22Rv1 (cell line): ENCODE data around the gene MEIS1.

ENCODE experiments used
- ZFX ChIP-seq: fragments of 450-650 bp; IDR thresholded peaks from 2 replicates; pipeline ENCODE4 v1.6.1; 2017; ENCODE audit warnings: antibody characterized with exemption, borderline replicate concordance
- TF ChIP-seq, protein P1 (sequence below): fragments of 450-650 bp; IDR thresholded peaks from 2 replicates; pipeline ENCODE4 v1.5.1; 2017; ENCODE audit warnings: mild to moderate bottlenecking

DNA sequence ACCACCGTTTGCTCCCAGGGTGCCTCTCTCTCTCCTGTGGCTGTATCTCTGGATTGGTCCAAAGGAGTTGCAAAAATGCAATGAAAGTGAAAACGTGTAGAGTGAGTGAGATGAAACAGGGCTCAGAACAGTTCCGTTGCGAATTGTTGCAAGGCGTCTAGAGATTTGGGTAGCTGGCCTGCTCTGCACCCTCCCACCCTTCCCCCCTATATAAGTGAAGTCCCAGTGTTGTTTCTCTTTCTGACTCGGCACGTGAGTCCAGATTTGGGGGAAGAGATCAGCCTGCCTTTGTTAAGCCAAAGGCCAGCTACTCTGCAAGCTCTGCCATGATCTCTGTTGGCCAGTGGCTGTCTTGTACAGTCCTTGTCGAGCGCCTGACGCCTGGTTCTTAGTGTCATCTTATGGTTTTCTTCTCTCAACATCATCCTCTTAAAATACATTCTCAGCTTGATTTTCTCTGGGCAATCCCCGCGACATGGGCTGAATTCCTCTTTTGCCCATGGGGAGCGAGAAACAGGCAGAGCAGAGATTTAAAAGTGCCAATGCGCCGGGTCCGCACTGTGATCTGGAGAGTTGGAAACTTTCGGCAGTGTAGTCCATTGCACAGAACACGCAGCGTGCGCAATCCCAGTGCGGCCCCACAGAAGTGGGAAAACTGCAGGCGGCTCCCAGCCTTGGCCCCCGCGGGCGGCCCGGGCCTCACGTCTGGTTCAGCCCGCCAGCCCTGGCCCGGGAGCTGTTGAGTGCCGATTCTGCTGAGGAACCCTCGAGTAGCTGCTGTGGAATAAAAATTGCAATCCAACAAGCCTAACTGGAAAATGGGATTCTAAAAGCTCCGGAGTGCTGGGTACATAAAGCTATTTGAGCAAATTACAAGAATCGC, 9.3 kb downstream of the MEIS1 start:
- TF ChIP-seq, protein P1, sequence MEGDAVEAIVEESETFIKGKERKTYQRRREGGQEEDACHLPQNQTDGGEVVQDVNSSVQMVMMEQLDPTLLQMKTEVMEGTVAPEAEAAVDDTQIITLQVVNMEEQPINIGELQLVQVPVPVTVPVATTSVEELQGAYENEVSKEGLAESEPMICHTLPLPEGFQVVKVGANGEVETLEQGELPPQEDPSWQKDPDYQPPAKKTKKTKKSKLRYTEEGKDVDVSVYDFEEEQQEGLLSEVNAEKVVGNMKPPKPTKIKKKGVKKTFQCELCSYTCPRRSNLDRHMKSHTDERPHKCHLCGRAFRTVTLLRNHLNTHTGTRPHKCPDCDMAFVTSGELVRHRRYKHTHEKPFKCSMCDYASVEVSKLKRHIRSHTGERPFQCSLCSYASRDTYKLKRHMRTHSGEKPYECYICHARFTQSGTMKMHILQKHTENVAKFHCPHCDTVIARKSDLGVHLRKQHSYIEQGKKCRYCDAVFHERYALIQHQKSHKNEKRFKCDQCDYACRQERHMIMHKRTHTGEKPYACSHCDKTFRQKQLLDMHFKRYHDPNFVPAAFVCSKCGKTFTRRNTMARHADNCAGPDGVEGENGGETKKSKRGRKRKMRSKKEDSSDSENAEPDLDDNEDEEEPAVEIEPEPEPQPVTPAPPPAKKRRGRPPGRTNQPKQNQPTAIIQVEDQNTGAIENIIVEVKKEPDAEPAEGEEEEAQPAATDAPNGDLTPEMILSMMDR = no peak
- TF ChIP-seq ZFX = no peak
